GM19467 (cell line): ENCODE measurements around the gene LINS1.
"Not testable (repeated sequence)": the region's sequence is repeated elsewhere in the genome, so short reads cannot be mapped to it uniquely, and the experiment has no call there.

ENCODE experiments used
- ATAC-seq: cut with Tn5 transposase; IDR thresholded peaks from one replicate; pipeline ENCODE4 v1.9.1; 2021; ENCODE audit warnings: mild to moderate bottlenecking, moderate library complexity; ENCODE audit not compliant: unreplicated experiment

The LINS1 gene

DNA sequence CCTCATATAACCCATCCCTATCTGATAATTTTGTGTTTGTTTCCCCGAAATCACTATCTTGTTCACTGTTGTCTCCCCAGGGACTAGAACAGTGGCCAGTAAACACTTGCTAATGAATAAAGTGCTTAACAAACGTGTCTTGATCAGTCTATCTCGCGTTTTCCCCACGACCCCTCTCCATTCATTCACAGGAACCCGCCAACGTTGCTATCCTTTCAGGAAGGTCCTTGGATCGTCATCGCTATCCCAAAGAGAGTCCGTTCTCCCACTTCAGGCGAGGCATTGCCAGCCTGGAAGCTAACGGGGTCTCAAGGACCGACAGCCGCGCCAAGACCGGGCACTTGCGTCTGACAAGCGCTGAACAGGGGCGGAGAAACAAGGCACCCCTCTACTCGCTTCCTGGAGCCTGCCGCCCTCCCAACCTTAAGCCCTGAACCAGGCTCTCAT is 344 bp downstream of the LINS1 start:
- ATAC-seq: no peak

DNA sequence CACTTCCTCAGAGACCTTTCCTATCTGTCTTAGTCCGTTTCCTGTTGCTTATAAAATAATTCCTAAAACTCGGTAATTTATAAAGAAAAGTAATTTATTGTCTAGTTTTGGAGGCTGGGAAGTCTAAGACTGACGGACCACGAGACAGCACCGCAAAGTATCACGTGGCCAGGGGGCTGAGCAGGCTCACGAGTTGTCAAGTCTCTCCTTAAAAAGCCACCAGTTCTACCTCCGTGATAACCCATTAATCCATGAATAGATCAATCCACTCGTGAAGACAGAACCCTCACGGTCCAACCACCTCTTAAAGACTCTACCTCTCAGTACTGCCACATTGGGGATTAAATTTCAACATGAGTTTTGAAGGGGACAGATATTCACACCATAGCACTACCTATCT is 821 bp downstream of the LINS1 start:
- no peak for ATAC-seq

- no peak for ATAC-seq
Measured at GRCh38 chr15:100598655-100599054, 3.3 kb downstream of the LINS1 start.

DNA sequence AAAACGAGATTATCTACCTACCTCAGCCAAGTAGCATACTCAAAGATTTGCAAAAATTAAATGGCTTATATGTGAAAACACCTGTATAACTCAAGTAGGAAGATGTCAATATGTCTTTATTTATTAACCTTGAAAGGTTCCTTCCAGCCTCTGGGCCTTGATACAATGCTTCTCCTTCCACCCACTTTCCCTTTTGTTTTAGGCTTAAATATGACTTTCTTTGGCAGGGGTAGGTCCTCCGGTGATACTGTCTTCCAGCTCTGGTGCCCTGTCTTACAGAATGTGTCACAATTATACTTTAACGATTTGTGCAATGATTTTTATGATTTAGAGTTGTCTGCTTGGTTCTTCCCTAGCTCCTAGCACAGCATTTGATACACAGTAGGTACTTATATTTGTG is 4.1 kb downstream of the LINS1 start:
- no peak for ATAC-seq

DNA sequence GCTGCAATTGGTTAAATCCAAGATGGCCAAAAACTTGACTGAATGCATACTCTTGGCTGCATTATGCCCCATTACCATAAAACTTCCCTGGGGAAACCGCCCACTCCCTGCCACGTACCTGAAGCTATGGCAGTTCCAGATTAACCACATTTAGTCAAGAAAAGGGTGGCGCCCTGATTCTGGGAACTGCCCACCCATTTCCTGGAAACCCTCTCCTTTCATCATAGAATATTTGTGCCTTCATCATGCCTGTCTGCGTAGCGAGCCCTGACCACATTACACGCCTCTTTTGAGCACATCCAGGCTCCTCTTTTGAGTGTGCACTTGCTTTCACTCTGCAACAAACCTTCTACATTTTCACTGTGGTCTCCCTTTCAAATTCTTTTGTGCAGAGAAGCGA is 5.2 kb downstream of the LINS1 start:
- ATAC-seq: peak; percentile 70

DNA sequence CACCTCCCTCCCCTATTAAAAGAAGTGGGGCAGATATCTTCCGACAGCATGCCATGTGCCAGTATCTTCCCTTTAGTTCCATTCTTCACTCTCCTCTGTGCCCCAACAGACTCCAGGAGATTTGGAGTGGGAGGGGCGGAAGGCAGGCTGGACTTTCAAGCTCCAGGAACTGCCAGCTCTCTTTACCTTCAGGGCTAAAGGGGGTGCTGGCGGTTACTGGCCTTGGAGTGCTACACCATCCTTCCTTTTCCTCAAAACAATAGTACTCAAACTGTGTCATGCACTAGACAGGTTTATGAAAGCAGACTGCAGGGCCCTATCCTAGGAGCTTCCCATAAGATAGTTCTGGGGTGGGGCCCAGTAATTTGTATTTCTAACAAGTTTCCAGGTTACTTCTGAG is 6.0 kb downstream of the LINS1 start:
- ATAC-seq: no peak

DNA sequence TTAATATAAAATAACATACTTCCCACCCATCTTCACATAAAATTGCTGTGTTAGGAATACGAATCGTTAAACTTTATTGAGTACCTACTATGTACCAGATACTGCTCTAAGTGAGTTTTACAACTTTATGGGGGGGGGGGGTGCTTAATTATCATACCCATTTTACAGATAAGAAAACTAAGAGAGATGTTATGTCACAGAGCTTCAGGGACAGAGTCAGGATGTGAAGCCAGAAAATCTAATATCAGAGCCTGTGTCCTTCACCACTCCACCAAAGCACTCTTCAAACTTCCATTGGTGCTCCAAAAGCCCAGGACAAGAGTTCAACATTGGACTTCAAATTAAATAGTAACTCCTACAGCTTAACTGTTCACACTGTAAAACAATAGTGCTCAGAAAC is 8.6 kb downstream of the LINS1 start:
- no peak for ATAC-seq

- ATAC-seq: no peak
Measured at GRCh38 chr15:100592898-100593297, 9.1 kb downstream of the LINS1 start.

- no peak for ATAC-seq
Measured at GRCh38 chr15:100591835-100592234, 10.1 kb downstream of the LINS1 start.

- ATAC-seq: not testable (repeated sequence)
Measured at GRCh38 chr15:100591163-100591562, 10.8 kb downstream of the LINS1 start.

- no peak for ATAC-seq
Measured at GRCh38 chr15:100588638-100589242, 13.2 kb downstream of the LINS1 start.

GRCh38 chr15:100580414-100580813 is 21.6 kb downstream of the LINS1 start:
- ATAC-seq: no peak

DNA sequence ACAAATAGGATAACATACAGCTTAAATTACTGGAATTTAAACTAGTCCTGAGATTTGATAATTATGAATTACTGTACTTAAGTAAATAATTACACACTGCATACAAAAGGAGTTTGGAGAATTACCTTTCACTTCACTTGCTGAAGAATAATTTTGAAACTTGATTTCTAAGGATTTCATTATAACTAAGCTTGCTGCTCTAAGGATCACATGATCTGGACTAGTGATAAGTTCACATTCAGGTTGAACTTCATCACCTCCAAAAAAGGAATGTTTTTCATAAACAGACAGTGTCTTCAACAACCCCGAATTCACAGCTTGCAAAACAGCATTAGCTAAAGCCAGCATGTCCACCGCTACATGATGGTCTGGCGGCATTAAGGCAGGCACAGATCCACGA is 28.5 kb downstream of the LINS1 start:
- ATAC-seq: no peak

DNA sequence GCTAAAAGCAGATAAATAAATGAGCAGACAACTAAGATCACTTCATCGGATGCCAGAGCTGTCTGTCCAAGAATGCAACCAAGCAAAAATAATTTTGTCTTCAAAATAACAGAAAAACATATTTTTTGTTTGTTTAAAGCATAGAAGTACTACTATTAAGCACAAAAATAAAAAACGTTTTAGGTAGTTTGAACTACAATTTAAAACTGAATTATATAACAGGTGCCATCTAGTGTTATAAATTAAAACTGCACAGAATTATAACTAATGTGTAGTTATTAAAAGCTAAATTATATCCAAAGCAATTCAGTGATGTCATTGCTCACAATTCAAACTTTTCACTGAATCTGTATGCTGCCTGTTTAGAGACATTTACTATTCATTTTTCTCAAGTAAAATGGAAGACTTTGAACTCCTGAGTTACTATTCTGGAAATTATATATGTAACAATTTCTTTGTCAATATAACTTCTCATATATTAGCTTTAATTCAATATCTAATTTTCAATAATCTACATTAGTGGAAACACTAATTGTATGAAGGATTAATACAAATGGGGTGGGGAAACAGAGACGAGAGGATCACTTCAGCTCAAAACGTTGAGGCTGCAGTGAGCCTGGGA is 29.5 kb downstream of the LINS1 start:
- no peak for ATAC-seq

GRCh38 chr15:100571592-100572167 is 30.3 kb downstream of the LINS1 start:
- ATAC-seq: no peak

- ATAC-seq: peak; percentile 86
Measured at GRCh38 chr15:100570735-100571313, 31.2 kb downstream of the LINS1 start.

DNA sequence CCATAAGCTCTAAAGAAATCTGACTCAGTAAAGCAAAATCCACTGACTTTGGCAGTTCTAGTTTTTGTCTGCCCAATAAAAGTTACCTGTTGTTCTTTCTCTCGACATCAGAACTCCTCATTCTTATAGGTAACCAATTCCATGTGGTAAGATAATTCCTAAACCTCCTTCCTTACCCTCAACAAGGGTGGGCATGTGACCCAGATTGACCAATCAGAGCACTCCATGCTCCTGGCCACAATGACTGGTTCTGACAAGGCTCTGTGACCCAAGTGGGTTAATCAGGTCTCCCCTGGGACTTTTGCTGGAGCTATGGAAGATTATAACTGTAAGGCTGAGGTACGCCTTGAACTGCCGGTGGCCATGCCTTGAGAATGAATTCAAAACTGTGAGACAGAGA is 31.7 kb downstream of the LINS1 start:
- ATAC-seq: no peak

DNA sequence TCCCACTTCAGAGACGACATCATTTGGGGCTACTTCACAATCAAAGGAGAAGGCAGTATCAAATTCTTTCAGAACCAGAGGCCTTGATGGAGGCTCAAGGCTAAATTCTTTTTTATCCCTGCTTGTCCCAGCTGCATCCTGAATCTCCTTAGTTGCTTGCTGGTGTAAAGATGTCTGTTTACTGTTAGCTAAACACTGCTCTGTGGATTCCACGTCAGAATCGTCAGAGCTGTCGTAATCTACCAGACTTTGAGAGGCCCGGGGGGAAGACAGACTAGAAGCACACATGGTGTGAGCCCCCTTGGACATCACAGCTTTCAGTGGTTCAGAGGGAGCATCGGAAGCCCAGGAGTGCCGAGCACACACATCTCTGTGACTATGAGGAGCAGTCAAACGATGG is 32.6 kb downstream of the LINS1 start:
- no peak for ATAC-seq

GRCh38 chr15:100566850-100567628 is 34.9 kb downstream of the LINS1 start:
- no peak for ATAC-seq

DNA sequence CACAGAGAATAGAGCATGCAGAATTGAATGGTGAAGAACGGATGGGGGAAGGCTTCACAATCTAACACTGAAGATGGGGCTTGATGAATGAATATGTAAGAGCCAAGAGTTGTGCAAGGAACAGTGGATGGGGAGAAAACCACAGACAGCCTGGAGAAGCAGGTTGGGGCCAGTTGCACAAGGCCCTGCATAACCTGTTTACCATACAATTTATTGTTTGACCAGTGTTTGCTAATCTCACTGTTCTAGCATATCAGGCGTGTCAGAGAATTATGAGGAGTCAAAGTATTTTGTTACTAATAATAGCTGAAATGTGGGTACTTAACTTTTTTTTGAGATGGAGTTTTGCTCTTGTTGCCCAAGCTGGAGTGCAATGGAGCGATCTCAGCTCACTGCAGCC is 36.4 kb downstream of the LINS1 start:
- no peak for ATAC-seq

- no peak for ATAC-seq
Measured at GRCh38 chr15:100560323-100560722, 41.7 kb downstream of the LINS1 start.
